ENCODE results near the gene HRK. TPM values are rescaled to one million over a fixed set of nuclear protein-coding genes. Genes with fewer than 3 reads are reported as not detected.

The HRK gene
- total RNA-seq, 1 experiment from 2014 or later, result 2.6 TPM

GRCh38 chr12:116853507-116853906, 27.7 kb downstream of the HRK start:
- no peak overlapping the region for H2BK15ac ChIP-seq (ENCODE audit: low read depth, low read length)
- no peak overlapping the region for H2BK120ac ChIP-seq (ENCODE audit: low read depth, low read length, poor library complexity, severe bottlenecking)
- no peak overlapping the region for H3K18ac ChIP-seq (ENCODE audit: insufficient read length, low read depth, low read length)
- H3K56ac ChIP-seq (ENCODE audit: insufficient read length, low read depth, low read length), result no peak overlapping the region
- H3K4me3 Mint-ChIP-seq, result no peak overlapping the region
- peaks cover 0 to 7% (median 5%) of the 10 kb centered on the region in 3 experiments; a peak in 3 of 7 replicates for H3K36me3 Mint-ChIP-seq (ENCODE audit: insufficient read depth in 1 of 3, low read depth in 3 of 3)
- no peaks in the 10 kb centered on the region for H3K79me2 ChIP-seq (ENCODE audit: insufficient read depth, low read length)
- no peak overlapping the region for H2BK5ac ChIP-seq (ENCODE audit: insufficient read length, low read length)
- H2BK20ac ChIP-seq (ENCODE audit: low read depth, low read length, poor library complexity, severe bottlenecking), result no peak overlapping the region
- H4K91ac ChIP-seq (ENCODE audit: insufficient read length, low read depth, low read length), result no peak overlapping the region
- H3K4me1 ChIP-seq (ENCODE audit: insufficient read depth, low read length), result no peaks in the 10 kb centered on the region
- no peak overlapping the region for H3K14ac ChIP-seq (ENCODE audit: insufficient read depth, low read length)
- H4K20me1 ChIP-seq (ENCODE audit: control insufficient read depth, insufficient read depth, insufficient read length), result no peaks in the 10 kb centered on the region
- DNase-seq, result no peak
- no peak for TF ChIP-seq CTCF (conservative IDR thresholded peaks at IDR 0.05)
- H2BK12ac ChIP-seq (ENCODE audit: insufficient read length, low read depth, low read length), result no peak overlapping the region
- H3K9me3 Mint-ChIP-seq, result no peaks in the 10 kb centered on the region
- H3K4me1 Mint-ChIP-seq, result peaks cover 1 to 5% of the 10 kb centered on the region in 2 experiments
- no peaks in the 10 kb centered on the region for H3K9me3 ChIP-seq (ENCODE audit: control insufficient read depth, low read depth, low read length)
- no peaks in the 10 kb centered on the region for H3K79me1 ChIP-seq (ENCODE audit: insufficient read depth, low read depth, low read length, poor library complexity, severe bottlenecking)
- no peaks in the 10 kb centered on the region for H3K23me2 ChIP-seq (ENCODE audit: insufficient read length, low read depth, low read length, poor library complexity, severe bottlenecking)
- no peak overlapping the region for H4K8ac ChIP-seq (replicated peaks; ENCODE audit: insufficient read length, low read depth, low read length)
- no peak overlapping the region for H3K27ac ChIP-seq (ENCODE audit: insufficient read length, low read depth, low read length)
- no peak overlapping the region for H3K4me2 ChIP-seq (ENCODE audit: insufficient read depth, insufficient read length, low read length)
- H3K23ac ChIP-seq (ENCODE audit: insufficient read length, low read depth, low read length), result no peak overlapping the region
- WGBS (ENCODE audit: extremely low coverage, insufficient read length, low lambda C conversion rate), result no CpG with 5 or more reads among the region's 5 CpGs
- no peak overlapping the region for H3K9ac ChIP-seq (ENCODE audit: extremely low read depth, insufficient read length, low read length)
- H3K27ac Mint-ChIP-seq, result no peak overlapping the region
- H2AFZ ChIP-seq (ENCODE audit: low read length), result no peak overlapping the region
- H4K5ac ChIP-seq (ENCODE audit: insufficient read length, low read depth, low read length), result no peak overlapping the region
- no peak overlapping the region for H2AK5ac ChIP-seq (ENCODE audit: insufficient read length, low read length)
- H3K27me3 Mint-ChIP-seq (ENCODE audit: low read depth), result peaks cover 4% of the 10 kb centered on the region; the same call in 1 of the 2 replicates
- no peak overlapping the region for H3K4ac ChIP-seq (ENCODE audit: low read depth, low read length)
- no peak overlapping the region for H3T11ph ChIP-seq (ENCODE audit: low read length)
- H3K27me3 ChIP-seq (ENCODE audit: insufficient read depth, low read length), result no peaks in the 10 kb centered on the region
